Medulla oblongata (tissue), 1 donor: ENCODE results near the gene TUBB1.
A peak's percentile ranks its signal among the peaks of the same experiment; 100 is the strongest.

ENCODE experiments used
- DNase-seq: peaks from one replicate; pipeline ENCODE4 v3.0.0-alpha.2; 2015; ENCODE audit errors: extremely low spot score

TUBB1 gene

GRCh38 chr20:59042796-59043631 is 23.8 kb downstream of the TUBB1 start:
- peak; percentile 95 for DNase-seq

- no peak for DNase-seq
Observed at GRCh38 chr20:59043698-59044097, 24.5 kb downstream of the TUBB1 start.

GRCh38 chr20:59044295-59044694 is 25.1 kb downstream of the TUBB1 start:
- DNase-seq: no peak

GRCh38 chr20:59044796-59045195 is 25.6 kb downstream of the TUBB1 start:
- DNase-seq: no peak

- DNase-seq: no peak
Observed at GRCh38 chr20:59046862-59047261, 27.6 kb downstream of the TUBB1 start.

- DNase-seq: no peak
Observed at GRCh38 chr20:59047938-59048680, 28.9 kb downstream of the TUBB1 start.

- no peak for DNase-seq
Observed at GRCh38 chr20:59048681-59049030, 29.4 kb downstream of the TUBB1 start.

- DNase-seq: no peak
Observed at GRCh38 chr20:59050437-59050836, 31.2 kb downstream of the TUBB1 start.

- no peak for DNase-seq
Observed at GRCh38 chr20:59051666-59052185, 32.5 kb downstream of the TUBB1 start.

- no peak for DNase-seq
Observed at GRCh38 chr20:59055302-59055701, 36.1 kb downstream of the TUBB1 start.

GRCh38 chr20:59062081-59062480 is 42.9 kb downstream of the TUBB1 start:
- DNase-seq: no peak

- DNase-seq: no peak
Observed at GRCh38 chr20:59063358-59064213, 44.4 kb downstream of the TUBB1 start.

- DNase-seq: no peak
Observed at GRCh38 chr20:59064214-59064722, 45.0 kb downstream of the TUBB1 start.

GRCh38 chr20:59068534-59068933 is 49.3 kb downstream of the TUBB1 start:
- DNase-seq: no peak

- DNase-seq: no peak
Observed at GRCh38 chr20:59069026-59069425, 49.8 kb downstream of the TUBB1 start.

- DNase-seq: peak; percentile 47
Observed at GRCh38 chr20:59071216-59071615, 52.0 kb downstream of the TUBB1 start.

- DNase-seq: no peak
Observed at GRCh38 chr20:59073582-59073981, 54.4 kb downstream of the TUBB1 start.

- DNase-seq: no peak
Observed at GRCh38 chr20:59074456-59074855, 55.2 kb downstream of the TUBB1 start.

- no peak for DNase-seq
Observed at GRCh38 chr20:59075934-59076508, 56.8 kb downstream of the TUBB1 start.
